Upper lobe of left lung (tissue), 4 donors: Measurements from ENCODE around the gene ANKRD44.

ENCODE experiments used
- EP300 ChIP-seq, 4 donors: sonication (generic); formaldehyde crosslinking; IDR thresholded peaks; one replicate each; pipeline ENCODE4 v1.5.1; 2017; ENCODE audit warnings: antibody characterized with exemption in 4 of 4, control low read depth in 2 of 4
- TF ChIP-seq, protein P1 (sequence below), 6 experiments: fragments of 450-650 bp in 4 of 6; fragments of 200-600 bp in 2 of 6; sonication (generic) in 2 of 6; IDR thresholded peaks; one replicate each; pipeline ENCODE4 v1.5.1; 2016 to 2019; ENCODE audit warnings: antibody characterized with exemption in 6 of 6

DNA sequence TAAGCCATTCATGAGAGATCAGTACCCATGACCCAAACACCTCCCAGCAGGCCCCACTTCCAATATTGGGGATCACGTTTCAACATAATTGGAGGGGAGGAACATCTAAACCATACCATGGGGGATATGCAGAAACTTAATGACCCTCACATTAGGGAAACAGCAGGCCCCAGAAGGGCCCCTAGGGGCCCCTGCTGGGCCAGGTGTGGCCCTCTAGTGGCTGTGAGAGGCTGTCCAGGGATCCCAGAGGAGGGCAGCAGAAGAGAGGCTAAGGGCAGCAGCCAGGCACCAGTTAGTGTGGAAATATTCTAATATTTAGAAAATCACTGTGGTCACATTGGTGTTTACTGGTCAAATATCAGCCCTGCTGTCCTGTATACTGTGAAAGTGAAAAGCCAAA lies 49.3 kb upstream of the ANKRD44 start:
- TF ChIP-seq, protein P1, sequence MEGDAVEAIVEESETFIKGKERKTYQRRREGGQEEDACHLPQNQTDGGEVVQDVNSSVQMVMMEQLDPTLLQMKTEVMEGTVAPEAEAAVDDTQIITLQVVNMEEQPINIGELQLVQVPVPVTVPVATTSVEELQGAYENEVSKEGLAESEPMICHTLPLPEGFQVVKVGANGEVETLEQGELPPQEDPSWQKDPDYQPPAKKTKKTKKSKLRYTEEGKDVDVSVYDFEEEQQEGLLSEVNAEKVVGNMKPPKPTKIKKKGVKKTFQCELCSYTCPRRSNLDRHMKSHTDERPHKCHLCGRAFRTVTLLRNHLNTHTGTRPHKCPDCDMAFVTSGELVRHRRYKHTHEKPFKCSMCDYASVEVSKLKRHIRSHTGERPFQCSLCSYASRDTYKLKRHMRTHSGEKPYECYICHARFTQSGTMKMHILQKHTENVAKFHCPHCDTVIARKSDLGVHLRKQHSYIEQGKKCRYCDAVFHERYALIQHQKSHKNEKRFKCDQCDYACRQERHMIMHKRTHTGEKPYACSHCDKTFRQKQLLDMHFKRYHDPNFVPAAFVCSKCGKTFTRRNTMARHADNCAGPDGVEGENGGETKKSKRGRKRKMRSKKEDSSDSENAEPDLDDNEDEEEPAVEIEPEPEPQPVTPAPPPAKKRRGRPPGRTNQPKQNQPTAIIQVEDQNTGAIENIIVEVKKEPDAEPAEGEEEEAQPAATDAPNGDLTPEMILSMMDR (IDR thresholded peaks at IDR 0.05) = no peak
- no peak for TF ChIP-seq EP300 (IDR thresholded peaks at IDR 0.05)
